Vagina (tissue), 2 donors: Measurements from ENCODE around the gene GNE.

ENCODE experiments used
- CTCF ChIP-seq, 3 experiments: fragments of 450-650 bp in 2 of 3; fragments of 200-600 bp in 1 of 3; sonication (generic) in 1 of 3; IDR thresholded peaks; one replicate each; pipeline ENCODE4 v1.5.1; 2017 to 2019; ENCODE audit warnings: antibody characterized with exemption in 3 of 3, mild to moderate bottlenecking in 2 of 3, moderate library complexity in 2 of 3
- POLR2A ChIP-seq, 2 donors: fragments of 450-650 bp; IDR thresholded peaks; one replicate each; pipeline ENCODE4 v1.6.1; 2017; ENCODE audit warnings: antibody characterized with exemption in 2 of 2, mild to moderate bottlenecking in 2 of 2, moderate library complexity in 2 of 2
- POLR2AphosphoS5 ChIP-seq, 2 donors: sonication (generic); formaldehyde crosslinking; IDR thresholded peaks; one replicate each; pipeline ENCODE4 v1.9.0; 2017; ENCODE audit warnings: antibody characterized with exemption in 2 of 2, mild to moderate bottlenecking in 2 of 2, low read depth in 1 of 2; ENCODE audit not compliant: insufficient read depth in 1 of 2

GRCh38 chr9:36174731-36175130, 83.5 kb downstream of the GNE start:
- TF ChIP-seq POLR2A (IDR thresholded peaks at IDR 0.05) (no peak), CTCF (IDR thresholded peaks at IDR 0.05) (no peak), POLR2AphosphoS5 (IDR thresholded peaks at IDR 0.05; ENCODE audit: insufficient read depth in 1 of 2, low read depth in 1 of 2) (no peak)
